ENCODE results near the gene PCDH18. TPM values are rescaled to one million over a fixed set of nuclear protein-coding genes. Genes with fewer than 3 reads are reported as not detected.

PCDH18 gene
- total RNA-seq, 1 experiment from 2014 or later = not detected

DNA sequence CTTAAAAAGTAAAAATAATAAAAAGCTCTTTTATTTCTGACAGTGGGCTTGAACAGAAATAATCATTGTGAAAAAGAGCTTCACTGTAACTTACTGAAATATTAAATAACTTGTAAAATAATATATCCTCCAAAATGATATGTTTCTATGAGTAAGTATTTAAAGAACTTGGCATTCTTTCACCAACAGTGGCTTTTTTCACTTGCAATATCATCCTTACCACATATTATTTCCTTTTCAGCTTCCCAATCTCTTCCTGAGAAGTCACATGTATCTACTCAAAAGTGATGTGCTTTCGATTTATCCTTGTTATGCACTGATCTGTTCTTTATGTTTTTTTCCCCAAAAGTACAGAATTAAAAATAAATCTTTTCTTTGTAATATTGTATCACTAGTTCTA is 2.2 kb upstream of the PCDH18 start:
- Histone ChIP-seq H3K9ac (ENCODE audit: low read length) (no peak overlapping the region), H3K79me2 (ENCODE audit: low read length) (no peaks in the 10 kb centered on the region), H2AFZ (ENCODE audit: low read length) (no peak overlapping the region), H3K27me3 (ENCODE audit: low read length) (no peaks in the 10 kb centered on the region), H3K36me3 (ENCODE audit: insufficient read depth, low read length) (no peaks in the 10 kb centered on the region), H3K4me3 (ENCODE audit: low read length) (no peak overlapping the region), H3K9me2 (replicated peaks; ENCODE audit: insufficient read depth, low read length) (no peaks in the 10 kb centered on the region), H3K4me2 (ENCODE audit: low read depth, low read length, poor library complexity, severe bottlenecking) (no peak overlapping the region), H3K4me1 (ENCODE audit: low read length) (no peaks in the 10 kb centered on the region), H4K20me1 (ENCODE audit: insufficient read depth, low read depth, low read length) (no peaks in the 10 kb centered on the region), H3K9me3 (ENCODE audit: low read length) (0 out of 2 replicates have a peak, but pooled peaks cover 1% of the 10 kb centered on the region), H3K27ac (ENCODE audit: low read length) (no peak overlapping the region)
- no peak for DNase-seq

DNA sequence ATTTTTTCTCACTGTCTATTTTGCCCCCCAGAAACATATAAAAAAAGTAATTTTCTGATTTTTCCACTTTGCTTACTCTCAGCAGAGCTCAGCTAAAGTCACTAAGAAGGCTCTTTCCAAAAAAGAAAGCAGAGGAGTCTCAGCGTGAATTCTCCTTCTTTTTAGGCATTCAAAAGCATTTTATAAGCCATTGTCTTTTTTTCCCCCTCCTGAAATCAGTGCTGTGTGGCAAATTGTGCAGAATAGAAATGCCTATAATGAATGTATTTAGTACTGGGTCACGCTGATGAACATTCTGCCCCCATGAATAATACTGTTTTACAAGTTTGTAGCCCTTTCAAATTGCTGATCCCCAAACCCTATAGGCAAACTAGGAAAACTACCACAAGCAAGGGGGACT is 1.6 kb upstream of the PCDH18 start:
- H3K9me2 ChIP-seq (replicated peaks; ENCODE audit: insufficient read depth, low read length) = no peaks in the 10 kb centered on the region
- no peak overlapping the region for H3K27ac ChIP-seq (ENCODE audit: low read length)
- no peak overlapping the region for H3K4me2 ChIP-seq (ENCODE audit: low read depth, low read length, poor library complexity, severe bottlenecking)
- 0 out of 2 replicates have a peak, but pooled peaks cover 3% of the 10 kb centered on the region for H3K9me3 ChIP-seq (ENCODE audit: low read length)
- H3K27me3 ChIP-seq (ENCODE audit: low read length) = no peaks in the 10 kb centered on the region
- H3K4me1 ChIP-seq (ENCODE audit: low read length) = no peaks in the 10 kb centered on the region
- no peaks in the 10 kb centered on the region for H4K20me1 ChIP-seq (ENCODE audit: insufficient read depth, low read depth, low read length)
- no peaks in the 10 kb centered on the region for H3K79me2 ChIP-seq (ENCODE audit: low read length)
- no peak overlapping the region for H3K4me3 ChIP-seq (ENCODE audit: low read length)
- DNase-seq = no peak
- no peak overlapping the region for H3K9ac ChIP-seq (ENCODE audit: low read length)
- H3K36me3 ChIP-seq (ENCODE audit: insufficient read depth, low read length) = no peaks in the 10 kb centered on the region
- no peak overlapping the region for H2AFZ ChIP-seq (ENCODE audit: low read length)

DNA sequence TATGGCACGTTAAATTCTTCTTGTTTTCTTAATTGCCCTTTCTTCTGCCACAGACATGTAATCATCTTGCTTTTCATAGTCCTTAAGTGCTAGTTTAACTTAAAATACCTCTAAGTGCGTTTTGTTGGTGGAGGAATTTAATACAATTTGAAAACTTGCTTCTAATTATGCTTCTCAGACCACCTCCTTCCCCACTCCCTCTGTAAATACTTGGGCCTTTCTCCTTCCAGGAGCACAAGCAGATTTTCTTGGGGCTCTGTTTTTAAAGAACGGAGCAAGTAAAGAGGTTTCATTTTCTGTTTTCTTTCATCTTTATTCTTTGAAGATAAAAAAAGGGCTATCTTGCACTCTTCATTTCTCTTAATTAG is 559 bp upstream of the PCDH18 start:
- H3K27ac ChIP-seq (ENCODE audit: low read length) = no peak overlapping the region
- DNase-seq = no peak
- H3K9ac ChIP-seq (ENCODE audit: low read length) = no peak overlapping the region
- 0 out of 2 replicates have a peak, but pooled peaks cover 3% of the 10 kb centered on the region for H3K9me3 ChIP-seq (ENCODE audit: low read length)
- H3K4me1 ChIP-seq (ENCODE audit: low read length) = no peaks in the 10 kb centered on the region
- H3K4me2 ChIP-seq (ENCODE audit: low read depth, low read length, poor library complexity, severe bottlenecking) = no peak overlapping the region
- no peaks in the 10 kb centered on the region for H3K9me2 ChIP-seq (replicated peaks; ENCODE audit: insufficient read depth, low read length)
- H3K36me3 ChIP-seq (ENCODE audit: insufficient read depth, low read length) = no peaks in the 10 kb centered on the region
- H3K4me3 ChIP-seq (ENCODE audit: low read length) = no peak overlapping the region
- no peaks in the 10 kb centered on the region for H3K27me3 ChIP-seq (ENCODE audit: low read length)
- no peak overlapping the region for H2AFZ ChIP-seq (ENCODE audit: low read length)
- no peaks in the 10 kb centered on the region for H3K79me2 ChIP-seq (ENCODE audit: low read length)
- H4K20me1 ChIP-seq (ENCODE audit: insufficient read depth, low read depth, low read length) = no peaks in the 10 kb centered on the region

DNA sequence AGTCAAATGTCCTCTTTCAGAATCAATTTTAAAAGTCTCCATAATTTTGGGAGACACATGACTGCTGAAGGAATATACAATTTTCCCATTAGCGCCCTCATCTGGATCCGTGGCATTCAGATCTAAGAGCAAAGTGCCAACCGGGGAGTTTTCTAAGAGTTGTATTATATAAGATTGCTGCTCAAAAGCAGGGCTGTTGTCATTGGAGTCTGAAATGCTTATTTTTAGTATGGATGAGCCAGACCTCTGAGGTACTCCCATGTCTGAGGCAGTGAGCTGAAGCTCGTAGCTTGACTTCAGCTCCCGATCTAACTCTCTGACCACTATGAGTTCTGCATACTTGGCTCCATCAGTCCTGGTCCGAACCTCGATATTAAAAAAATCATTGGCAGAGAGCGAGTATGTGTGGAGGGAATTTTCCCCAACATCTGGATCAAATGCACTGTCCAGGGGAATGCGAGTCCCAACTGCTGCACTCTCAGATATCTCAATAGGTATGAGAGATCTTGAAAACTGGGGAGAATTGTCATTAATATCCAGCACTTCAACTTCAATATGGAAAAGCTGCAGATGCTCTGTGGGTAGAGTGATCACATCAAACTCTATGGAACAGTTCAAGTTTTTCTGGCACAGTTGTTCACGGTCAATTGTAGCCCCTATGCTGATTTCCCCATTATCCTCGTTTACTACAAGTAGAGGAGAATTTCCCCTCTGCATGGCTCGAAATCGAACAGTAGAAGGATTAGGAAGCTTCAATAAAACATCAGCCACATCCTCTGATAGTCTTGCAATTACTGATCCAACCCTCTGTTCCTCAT is 917 bp downstream of the PCDH18 start:
- H3K27me3 ChIP-seq (ENCODE audit: low read length) = no peaks in the 10 kb centered on the region
- H3K79me2 ChIP-seq (ENCODE audit: low read length) = no peaks in the 10 kb centered on the region
- no peaks in the 10 kb centered on the region for H3K9me2 ChIP-seq (replicated peaks; ENCODE audit: insufficient read depth, low read length)
- no peak overlapping the region for H3K4me3 ChIP-seq (ENCODE audit: low read length)
- no peak overlapping the region for H3K9ac ChIP-seq (ENCODE audit: low read length)
- 0 out of 2 replicates have a peak, but pooled peaks cover 3% of the 10 kb centered on the region for H3K9me3 ChIP-seq (ENCODE audit: low read length)
- no peaks in the 10 kb centered on the region for H3K36me3 ChIP-seq (ENCODE audit: insufficient read depth, low read length)
- H3K27ac ChIP-seq (ENCODE audit: low read length) = no peak overlapping the region
- no peak for DNase-seq
- H3K4me1 ChIP-seq (ENCODE audit: low read length) = no peaks in the 10 kb centered on the region
- no peak overlapping the region for H2AFZ ChIP-seq (ENCODE audit: low read length)
- no peaks in the 10 kb centered on the region for H4K20me1 ChIP-seq (ENCODE audit: insufficient read depth, low read depth, low read length)
- H3K4me2 ChIP-seq (ENCODE audit: low read depth, low read length, poor library complexity, severe bottlenecking) = no peak overlapping the region

DNA sequence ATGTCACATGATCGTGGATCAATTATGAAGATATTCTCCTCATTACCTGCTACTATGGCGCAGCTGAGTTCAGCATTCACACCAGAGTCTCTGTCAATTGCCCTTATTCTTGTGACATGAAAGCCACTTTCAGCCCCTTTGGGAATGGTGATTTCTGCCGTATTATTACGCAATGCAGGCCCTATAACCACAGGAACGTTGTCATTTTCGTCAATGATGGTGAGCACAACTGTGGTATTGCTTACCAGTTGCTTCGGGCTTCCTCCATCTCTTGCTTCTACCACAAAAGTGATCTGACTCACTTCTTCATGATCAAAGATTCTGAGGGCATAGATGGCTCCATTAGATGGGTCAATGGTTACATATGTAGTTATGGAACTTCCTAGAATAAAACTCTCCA is 2.1 kb downstream of the PCDH18 start:
- Histone ChIP-seq H4K20me1 (ENCODE audit: insufficient read depth, low read depth, low read length) (no peaks in the 10 kb centered on the region), H3K79me2 (ENCODE audit: low read length) (no peaks in the 10 kb centered on the region), H3K27ac (ENCODE audit: low read length) (no peak overlapping the region), H2AFZ (ENCODE audit: low read length) (no peak overlapping the region), H3K9me3 (ENCODE audit: low read length) (0 out of 2 replicates have a peak, but pooled peaks cover 3% of the 10 kb centered on the region), H3K36me3 (ENCODE audit: insufficient read depth, low read length) (no peaks in the 10 kb centered on the region), H3K4me2 (ENCODE audit: low read depth, low read length, poor library complexity, severe bottlenecking) (no peak overlapping the region), H3K27me3 (ENCODE audit: low read length) (no peaks in the 10 kb centered on the region), H3K4me1 (ENCODE audit: low read length) (no peaks in the 10 kb centered on the region), H3K4me3 (ENCODE audit: low read length) (no peak overlapping the region), H3K9ac (ENCODE audit: low read length) (no peak overlapping the region), H3K9me2 (replicated peaks; ENCODE audit: insufficient read depth, low read length) (no peaks in the 10 kb centered on the region)
- no peak for DNase-seq

DNA sequence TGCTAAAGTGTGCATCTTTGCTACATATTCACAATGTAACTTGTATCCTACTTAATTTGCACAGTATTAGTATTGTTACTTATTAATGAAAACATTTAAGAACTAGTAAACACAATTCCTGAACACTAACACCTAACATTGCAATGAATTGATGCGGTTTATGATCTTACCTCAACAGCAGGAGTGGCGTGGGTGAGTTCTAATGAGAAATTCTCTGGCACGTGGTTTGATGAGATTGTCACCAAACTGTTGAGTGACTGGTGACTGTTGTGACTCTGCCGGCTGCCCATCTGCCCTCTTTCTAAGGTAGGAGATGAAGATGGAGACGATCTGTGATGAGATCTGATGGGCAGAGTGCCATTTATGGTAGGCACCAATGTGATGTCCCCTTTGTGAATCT is 2.9 kb downstream of the PCDH18 start:
- Histone ChIP-seq H3K4me3 (ENCODE audit: low read length) (no peak overlapping the region), H3K27ac (ENCODE audit: low read length) (no peak overlapping the region), H3K27me3 (ENCODE audit: low read length) (no peaks in the 10 kb centered on the region), H3K9me3 (ENCODE audit: low read length) (0 out of 2 replicates have a peak, but pooled peaks cover 3% of the 10 kb centered on the region), H3K4me1 (ENCODE audit: low read length) (no peaks in the 10 kb centered on the region), H3K9me2 (replicated peaks; ENCODE audit: insufficient read depth, low read length) (no peaks in the 10 kb centered on the region), H2AFZ (ENCODE audit: low read length) (no peak overlapping the region), H3K4me2 (ENCODE audit: low read depth, low read length, poor library complexity, severe bottlenecking) (no peak overlapping the region), H3K79me2 (ENCODE audit: low read length) (no peaks in the 10 kb centered on the region), H3K36me3 (ENCODE audit: insufficient read depth, low read length) (no peaks in the 10 kb centered on the region), H4K20me1 (ENCODE audit: insufficient read depth, low read depth, low read length) (no peaks in the 10 kb centered on the region), H3K9ac (ENCODE audit: low read length) (no peak overlapping the region)
- no peak for DNase-seq

DNA sequence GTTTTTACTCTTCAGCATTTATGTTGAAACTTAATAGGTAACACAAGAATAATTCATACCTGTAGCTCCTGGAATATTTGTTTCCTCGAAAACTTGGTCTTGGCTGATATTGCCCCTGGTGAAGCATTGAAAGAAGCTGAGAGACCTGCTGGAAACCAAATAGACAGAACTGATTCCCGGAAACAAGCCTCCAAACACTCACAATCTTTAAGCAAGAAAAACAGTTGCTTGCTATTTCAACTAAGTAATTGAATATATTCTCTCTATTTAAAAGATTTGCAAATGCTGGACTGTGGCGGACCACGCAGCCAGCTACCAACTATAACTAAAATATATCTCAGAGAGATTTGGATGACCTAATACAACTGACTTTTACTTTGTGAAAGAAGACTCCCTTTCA is 3.6 kb downstream of the PCDH18 start:
- Histone ChIP-seq H3K9me2 (replicated peaks; ENCODE audit: insufficient read depth, low read length) (no peaks in the 10 kb centered on the region), H4K20me1 (ENCODE audit: insufficient read depth, low read depth, low read length) (no peaks in the 10 kb centered on the region), H3K4me1 (ENCODE audit: low read length) (no peaks in the 10 kb centered on the region), H2AFZ (ENCODE audit: low read length) (no peak overlapping the region), H3K27ac (ENCODE audit: low read length) (no peak overlapping the region), H3K4me3 (ENCODE audit: low read length) (no peak overlapping the region), H3K79me2 (ENCODE audit: low read length) (no peaks in the 10 kb centered on the region), H3K9me3 (ENCODE audit: low read length) (0 out of 2 replicates have a peak, but pooled peaks cover 3% of the 10 kb centered on the region), H3K27me3 (ENCODE audit: low read length) (no peaks in the 10 kb centered on the region), H3K36me3 (ENCODE audit: insufficient read depth, low read length) (no peaks in the 10 kb centered on the region), H3K4me2 (ENCODE audit: low read depth, low read length, poor library complexity, severe bottlenecking) (no peak overlapping the region), H3K9ac (ENCODE audit: low read length) (no peak overlapping the region)
- DNase-seq = no peak

DNA sequence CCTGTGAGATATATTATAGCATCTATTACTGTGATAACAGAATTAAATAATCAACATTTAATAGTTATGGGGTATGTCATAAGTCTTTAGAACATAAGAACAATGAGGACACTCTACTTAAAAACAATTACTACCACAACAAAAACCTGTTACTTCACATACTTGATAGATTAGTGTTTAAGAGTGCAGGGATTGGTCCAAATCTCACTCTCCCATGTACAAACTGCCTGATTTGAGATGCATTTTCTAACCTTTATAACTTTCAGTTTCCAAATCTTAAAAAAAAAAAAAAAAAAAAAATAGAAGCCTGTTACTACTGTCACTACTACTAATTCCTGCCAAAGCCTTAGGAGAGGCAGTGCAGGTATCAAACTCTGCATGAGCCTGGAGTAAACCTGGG is 5.6 kb downstream of the PCDH18 start:
- H3K4me3 ChIP-seq (ENCODE audit: low read length) = no peak overlapping the region
- no peak overlapping the region for H3K4me2 ChIP-seq (ENCODE audit: low read depth, low read length, poor library complexity, severe bottlenecking)
- no peaks in the 10 kb centered on the region for H3K4me1 ChIP-seq (ENCODE audit: low read length)
- no peak for DNase-seq
- H3K36me3 ChIP-seq (ENCODE audit: insufficient read depth, low read length) = no peaks in the 10 kb centered on the region
- H3K27ac ChIP-seq (ENCODE audit: low read length) = no peak overlapping the region
- H3K9ac ChIP-seq (ENCODE audit: low read length) = no peak overlapping the region
- no peaks in the 10 kb centered on the region for H4K20me1 ChIP-seq (ENCODE audit: insufficient read depth, low read depth, low read length)
- H3K27me3 ChIP-seq (ENCODE audit: low read length) = no peaks in the 10 kb centered on the region
- no peak overlapping the region for H2AFZ ChIP-seq (ENCODE audit: low read length)
- no peaks in the 10 kb centered on the region for H3K79me2 ChIP-seq (ENCODE audit: low read length)
- peaks cover 3% of the 10 kb centered on the region; the same call in 1 of the 2 replicates for H3K9me3 ChIP-seq (ENCODE audit: low read length)
- no peaks in the 10 kb centered on the region for H3K9me2 ChIP-seq (replicated peaks; ENCODE audit: insufficient read depth, low read length)
